ENCODE results near the gene DPH1.

GRCh38 chr17:2043785-2044184, 13.8 kb downstream of the DPH1 start:
- TF ChIP-seq CTCF (IDR thresholded peaks at IDR 0.05; ENCODE audit: low read depth, low read length, missing input control): no peak
- TF ChIP-seq ZBTB33 (IDR thresholded peaks at IDR 0.05): no peak
- TF ChIP-seq REST (IDR thresholded peaks at IDR 0.05): no peak
- no peak for TF ChIP-seq FOXA1 (IDR thresholded peaks at IDR 0.05)
- TF ChIP-seq GABPA (IDR thresholded peaks at IDR 0.05 in 1 of 2, conservative IDR thresholded peaks at IDR 0.05 in 1 of 2): no peak
- TF ChIP-seq EGR1 (IDR thresholded peaks at IDR 0.05; ENCODE audit: low read depth in 2 of 2): no peak
- no peak for TF ChIP-seq MAX (IDR thresholded peaks at IDR 0.05)
- TF ChIP-seq RXRA (IDR thresholded peaks at IDR 0.05): no peak
- TF ChIP-seq TAF1 (conservative IDR thresholded peaks at IDR 0.05): no peak

Measured in liver (tissue), 3 donors.